ENCODE data around the gene DNLZ.
A peak's percentile ranks its signal among the peaks of the same experiment; 100 is the strongest.

Gene DNLZ

GRCh38 chr9:136340356-136341041 is 23.0 kb downstream of the DNLZ start:
- H3K4me2 ChIP-seq (ENCODE audit: low read length), result no peak overlapping the region
- H4K20me1 ChIP-seq (ENCODE audit: control insufficient read depth, insufficient read depth, low read depth, low read length), result no peaks in the 10 kb centered on the region
- no peaks in the 10 kb centered on the region for H3F3A ChIP-seq (ENCODE audit: control insufficient read depth, insufficient read depth)
- H3K36me3 ChIP-seq (ENCODE audit: control insufficient read depth, low read length), result no peaks in the 10 kb centered on the region
- no peaks in the 10 kb centered on the region for H3K79me2 ChIP-seq (ENCODE audit: control insufficient read depth, low read length)
- no peak overlapping the region for H3K27ac ChIP-seq (ENCODE audit: low read depth, low read length)
- H3K9me2 ChIP-seq (replicated peaks; ENCODE audit: control insufficient read depth, low read length), result no peaks in the 10 kb centered on the region
- TF ChIP-seq, protein P1, sequence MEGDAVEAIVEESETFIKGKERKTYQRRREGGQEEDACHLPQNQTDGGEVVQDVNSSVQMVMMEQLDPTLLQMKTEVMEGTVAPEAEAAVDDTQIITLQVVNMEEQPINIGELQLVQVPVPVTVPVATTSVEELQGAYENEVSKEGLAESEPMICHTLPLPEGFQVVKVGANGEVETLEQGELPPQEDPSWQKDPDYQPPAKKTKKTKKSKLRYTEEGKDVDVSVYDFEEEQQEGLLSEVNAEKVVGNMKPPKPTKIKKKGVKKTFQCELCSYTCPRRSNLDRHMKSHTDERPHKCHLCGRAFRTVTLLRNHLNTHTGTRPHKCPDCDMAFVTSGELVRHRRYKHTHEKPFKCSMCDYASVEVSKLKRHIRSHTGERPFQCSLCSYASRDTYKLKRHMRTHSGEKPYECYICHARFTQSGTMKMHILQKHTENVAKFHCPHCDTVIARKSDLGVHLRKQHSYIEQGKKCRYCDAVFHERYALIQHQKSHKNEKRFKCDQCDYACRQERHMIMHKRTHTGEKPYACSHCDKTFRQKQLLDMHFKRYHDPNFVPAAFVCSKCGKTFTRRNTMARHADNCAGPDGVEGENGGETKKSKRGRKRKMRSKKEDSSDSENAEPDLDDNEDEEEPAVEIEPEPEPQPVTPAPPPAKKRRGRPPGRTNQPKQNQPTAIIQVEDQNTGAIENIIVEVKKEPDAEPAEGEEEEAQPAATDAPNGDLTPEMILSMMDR (IDR thresholded peaks at IDR 0.05; ENCODE audit: low read depth, low read length, poor library complexity, severe bottlenecking), result no peak
- no peak for TF ChIP-seq EZH2phosphoT487 (IDR thresholded peaks at IDR 0.05; ENCODE audit: borderline replicate concordance, low read length)
- peaks cover 9% of the 10 kb centered on the region; the same call in 1 of the 2 replicates for H3K4me1 ChIP-seq (ENCODE audit: control insufficient read depth, low read length)
- no peaks in the 10 kb centered on the region for H3K27me3 ChIP-seq (ENCODE audit: control insufficient read depth, low read length)
- H3K9me3 ChIP-seq (ENCODE audit: control insufficient read depth, insufficient read depth, low read length), result no peaks in the 10 kb centered on the region
- H3K4me3 ChIP-seq (ENCODE audit: low read length), result no peak overlapping the region

DNA sequence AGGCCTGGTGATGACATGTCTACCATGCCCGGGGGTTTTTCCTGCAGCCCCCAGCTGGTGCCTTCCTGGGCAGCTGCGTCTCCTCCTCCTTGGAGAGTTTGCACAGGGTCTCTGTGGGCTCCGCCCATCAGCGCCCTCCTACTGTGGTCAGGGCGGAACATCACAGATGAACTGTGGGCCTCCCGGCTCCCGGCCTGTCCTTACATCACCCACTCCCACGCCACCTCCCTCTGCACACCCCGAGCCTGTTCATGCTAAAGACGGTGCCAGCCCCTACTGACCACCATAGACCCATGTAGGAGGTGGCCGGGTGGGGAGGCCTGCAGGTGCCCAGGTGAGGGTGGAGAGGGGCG is 23.6 kb downstream of the DNLZ start:
- Histone ChIP-seq H3K4me1 (ENCODE audit: control insufficient read depth, low read length) (peaks cover 9% of the 10 kb centered on the region; the same call in 1 of the 2 replicates), H3K79me2 (ENCODE audit: control insufficient read depth, low read length) (no peaks in the 10 kb centered on the region), H4K20me1 (ENCODE audit: control insufficient read depth, insufficient read depth, low read depth, low read length) (no peaks in the 10 kb centered on the region), H3K27ac (ENCODE audit: low read depth, low read length) (no peak overlapping the region), H3K4me3 (ENCODE audit: low read length) (no peak overlapping the region), H3K36me3 (ENCODE audit: control insufficient read depth, low read length) (no peaks in the 10 kb centered on the region), H3K27me3 (ENCODE audit: control insufficient read depth, low read length) (no peaks in the 10 kb centered on the region), H3K4me2 (ENCODE audit: low read length) (no peak overlapping the region), H3K9me2 (replicated peaks; ENCODE audit: control insufficient read depth, low read length) (no peaks in the 10 kb centered on the region), H3K9me3 (ENCODE audit: control insufficient read depth, insufficient read depth, low read length) (no peaks in the 10 kb centered on the region), H3F3A (ENCODE audit: control insufficient read depth, insufficient read depth) (no peaks in the 10 kb centered on the region)
- TF ChIP-seq, protein P1 (IDR thresholded peaks at IDR 0.05; ENCODE audit: low read depth, low read length, poor library complexity, severe bottlenecking), result no peak

GRCh38 chr9:136339173-136339957 is 24.2 kb downstream of the DNLZ start:
- H3F3A ChIP-seq (ENCODE audit: control insufficient read depth, insufficient read depth), result no peaks in the 10 kb centered on the region
- no peaks in the 10 kb centered on the region for H3K27me3 ChIP-seq (ENCODE audit: control insufficient read depth, low read length)
- H3K4me1 ChIP-seq (ENCODE audit: control insufficient read depth, low read length), result peaks cover 9% of the 10 kb centered on the region; the same call in 1 of the 2 replicates
- no peak for TF ChIP-seq EZH2phosphoT487 (IDR thresholded peaks at IDR 0.05; ENCODE audit: borderline replicate concordance, low read length)
- TF ChIP-seq, protein P1 (IDR thresholded peaks at IDR 0.05; ENCODE audit: low read depth, low read length, poor library complexity, severe bottlenecking), result peak; percentile 99
- H3K9me3 ChIP-seq (ENCODE audit: control insufficient read depth, insufficient read depth, low read length), result no peaks in the 10 kb centered on the region
- H3K4me2 ChIP-seq (ENCODE audit: low read length), result no peak overlapping the region
- H3K79me2 ChIP-seq (ENCODE audit: control insufficient read depth, low read length), result no peaks in the 10 kb centered on the region
- no peak overlapping the region for H3K4me3 ChIP-seq (ENCODE audit: low read length)
- H3K9me2 ChIP-seq (replicated peaks; ENCODE audit: control insufficient read depth, low read length), result no peaks in the 10 kb centered on the region
- no peaks in the 10 kb centered on the region for H4K20me1 ChIP-seq (ENCODE audit: control insufficient read depth, insufficient read depth, low read depth, low read length)
- H3K27ac ChIP-seq (ENCODE audit: low read depth, low read length), result no peak overlapping the region
- no peaks in the 10 kb centered on the region for H3K36me3 ChIP-seq (ENCODE audit: control insufficient read depth, low read length)
